Right forelimb (tissue), 1 donor: ENCODE results near the gene RAD51B.

Experiments
- DNase-seq: peaks from one replicate; pipeline ENCODE4 v3.0.0-alpha.2; 2018

RAD51B gene

GRCh38 chr14:68349900-68350629 lies 530.5 kb downstream of the RAD51B start:
- no peak for DNase-seq

- DNase-seq = no peak
Observed at GRCh38 chr14:68355415-68355814, 535.8 kb downstream of the RAD51B start.

GRCh38 chr14:68357777-68358176 lies 538.2 kb downstream of the RAD51B start:
- DNase-seq = no peak

- no peak for DNase-seq
Observed at GRCh38 chr14:68358500-68358899, 538.9 kb downstream of the RAD51B start.

- no peak for DNase-seq
Observed at GRCh38 chr14:68359022-68359836, 539.6 kb downstream of the RAD51B start.

DNA sequence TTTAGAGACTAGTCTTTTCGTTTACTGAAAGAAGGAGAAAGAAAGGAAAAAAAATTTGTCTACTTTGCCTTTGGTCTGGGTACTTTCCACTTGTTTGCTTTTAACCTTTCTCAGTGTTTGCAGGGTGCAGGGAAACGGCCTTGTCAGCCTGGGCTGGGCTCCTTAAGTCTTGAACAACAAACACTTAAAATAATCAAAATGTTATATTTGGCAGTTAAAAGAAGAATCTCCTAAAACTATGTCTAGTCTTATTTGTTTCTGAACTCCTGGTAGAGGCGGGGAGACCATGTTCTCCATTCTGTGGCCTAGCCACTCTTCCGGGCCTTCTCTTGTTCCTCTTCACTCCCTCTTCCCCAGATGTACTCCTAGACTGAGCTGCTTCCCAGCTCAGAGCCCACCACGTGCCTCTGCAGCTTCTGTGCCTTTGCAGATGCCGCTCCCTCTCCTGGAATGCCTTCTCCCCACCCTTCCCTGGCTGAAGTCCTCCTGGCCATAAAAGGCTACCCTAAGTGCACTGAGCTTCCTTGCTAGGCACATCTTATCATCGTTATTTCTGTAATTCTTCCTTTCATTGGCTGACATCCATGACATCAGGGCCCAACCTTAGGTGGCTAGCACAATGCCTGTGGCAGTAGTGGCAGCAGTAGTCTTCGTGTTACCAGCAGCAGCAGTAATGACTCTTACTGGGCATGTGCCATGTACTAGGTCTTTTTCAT lies 540.4 kb downstream of the RAD51B start:
- no peak for DNase-seq

- DNase-seq = no peak
Observed at GRCh38 chr14:68361231-68361630, 541.7 kb downstream of the RAD51B start.

GRCh38 chr14:68362846-68363245 lies 543.3 kb downstream of the RAD51B start:
- no peak for DNase-seq

GRCh38 chr14:68363466-68363842 lies 543.9 kb downstream of the RAD51B start:
- no peak for DNase-seq

DNA sequence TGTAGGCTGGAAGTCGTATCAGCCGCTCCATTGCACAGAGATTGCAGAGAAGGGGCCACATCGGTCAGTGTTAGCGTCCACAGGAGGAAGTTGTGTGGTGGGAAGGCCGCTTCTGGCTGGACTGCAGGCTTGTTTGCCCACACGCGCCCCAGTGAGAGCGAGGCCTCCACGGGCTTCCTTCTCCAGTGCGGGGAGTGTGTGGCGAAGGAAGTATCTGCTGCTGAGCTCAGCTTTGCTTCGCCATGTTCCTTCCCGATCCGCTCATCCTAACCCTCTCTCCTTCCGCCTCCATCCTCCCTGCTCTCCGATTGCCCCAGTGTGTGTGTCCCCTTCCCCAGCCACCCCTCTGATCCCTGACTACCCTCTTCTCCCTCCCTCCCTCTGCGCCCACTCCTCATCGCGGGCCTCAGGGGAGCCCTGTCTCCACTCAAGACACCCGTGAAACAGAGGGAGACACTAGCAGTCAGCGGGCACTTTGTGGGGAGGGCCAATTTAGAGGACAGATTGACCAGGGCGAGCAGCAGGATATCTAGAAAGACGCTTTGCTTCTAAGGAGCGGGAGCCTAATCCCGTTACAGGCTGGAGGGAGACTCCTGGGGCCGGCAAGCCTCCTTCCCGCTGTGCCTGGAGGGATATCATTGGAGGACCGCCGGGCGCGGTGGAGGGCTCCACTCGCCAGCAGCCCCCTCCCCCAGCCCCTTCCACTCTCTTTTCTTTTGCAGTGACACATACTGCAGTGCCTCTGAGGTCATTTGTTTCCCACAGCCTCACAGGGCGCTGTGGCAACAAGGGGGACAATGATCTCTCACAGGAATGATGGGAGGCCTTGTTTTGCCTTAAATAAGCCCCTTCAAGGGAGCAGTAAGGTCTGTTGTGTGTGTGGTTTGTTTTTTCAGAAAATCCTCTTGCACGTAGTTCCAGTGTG lies 544.5 kb downstream of the RAD51B start:
- DNase-seq = peak; percentile 75

DNA sequence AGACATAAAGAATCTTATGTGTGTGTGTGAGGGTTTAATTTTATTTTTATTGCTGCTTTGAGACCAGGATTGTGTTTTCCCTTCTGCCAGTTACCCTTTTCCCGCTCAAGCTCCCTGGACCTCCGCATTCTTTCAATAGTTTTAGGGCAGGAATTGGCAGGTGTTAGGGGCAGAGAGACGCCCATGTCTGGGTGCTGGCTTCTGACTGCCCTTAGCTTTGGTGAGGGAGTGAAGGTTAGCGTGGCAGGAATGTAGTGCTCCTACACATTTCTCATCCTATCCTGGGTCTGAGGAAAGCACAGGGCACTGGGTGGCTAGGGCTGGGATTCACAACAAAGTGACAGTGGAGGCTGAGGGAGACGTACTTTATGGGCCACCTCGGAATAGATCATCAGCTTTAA lies 545.2 kb downstream of the RAD51B start:
- no peak for DNase-seq

DNA sequence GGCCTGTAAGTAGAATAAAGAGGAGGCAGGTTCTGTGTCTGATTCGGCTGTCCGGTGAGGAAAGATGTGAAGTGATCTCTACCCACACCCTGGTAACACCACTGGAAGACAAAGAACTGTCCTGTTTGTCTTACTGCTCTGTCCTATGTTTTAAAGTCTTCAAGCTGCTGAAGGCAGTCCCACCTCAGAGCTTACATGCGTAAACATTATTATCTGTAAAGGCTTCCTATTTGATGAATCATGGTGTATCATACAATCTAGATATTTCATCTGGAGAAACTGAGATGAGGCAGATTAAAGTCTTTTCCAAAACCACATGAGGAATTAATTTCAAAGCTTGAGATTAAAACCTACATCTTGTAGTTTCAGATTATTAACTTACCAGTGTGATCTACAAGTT lies 545.6 kb downstream of the RAD51B start:
- DNase-seq = no peak

GRCh38 chr14:68366656-68367055 lies 547.1 kb downstream of the RAD51B start:
- DNase-seq = no peak

DNA sequence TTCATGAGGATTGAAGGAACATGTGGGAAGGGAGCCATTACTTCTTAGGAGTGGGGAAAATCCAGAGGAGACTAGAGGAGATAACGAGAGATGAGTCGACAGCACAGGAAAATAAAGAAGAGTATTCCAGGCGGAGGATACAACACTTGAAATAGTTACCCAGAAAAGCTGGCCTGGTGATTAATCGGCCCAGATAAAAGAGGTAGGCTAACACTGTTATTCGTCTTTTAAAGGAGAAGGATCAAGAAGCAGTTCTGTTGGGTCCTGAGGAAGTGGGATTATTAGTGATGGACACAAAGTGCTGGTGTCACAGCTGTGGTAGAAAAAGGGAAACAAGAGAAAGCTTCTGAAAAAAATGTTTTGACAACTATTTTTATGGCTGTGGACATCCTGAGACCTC lies 548.0 kb downstream of the RAD51B start:
- DNase-seq = no peak

DNA sequence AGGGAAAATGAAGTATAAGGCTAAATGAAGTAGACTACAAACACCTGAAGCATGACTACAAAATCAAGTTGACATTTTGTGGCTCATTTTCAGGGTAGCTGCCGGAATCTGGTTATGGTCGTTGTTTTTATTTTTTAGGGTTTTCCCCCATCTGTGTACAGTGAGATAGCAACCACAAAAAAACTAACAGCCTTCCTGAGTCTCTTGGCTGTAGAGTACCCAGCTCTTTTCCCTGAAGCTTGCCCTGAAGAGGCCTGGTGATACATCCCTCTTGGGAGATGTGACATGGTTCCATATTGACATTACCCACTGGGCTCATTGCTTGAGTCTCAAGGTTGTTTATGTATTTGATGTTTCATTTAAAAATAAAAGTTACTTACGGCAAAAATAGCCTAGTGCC lies 549.3 kb downstream of the RAD51B start:
- no peak for DNase-seq

DNA sequence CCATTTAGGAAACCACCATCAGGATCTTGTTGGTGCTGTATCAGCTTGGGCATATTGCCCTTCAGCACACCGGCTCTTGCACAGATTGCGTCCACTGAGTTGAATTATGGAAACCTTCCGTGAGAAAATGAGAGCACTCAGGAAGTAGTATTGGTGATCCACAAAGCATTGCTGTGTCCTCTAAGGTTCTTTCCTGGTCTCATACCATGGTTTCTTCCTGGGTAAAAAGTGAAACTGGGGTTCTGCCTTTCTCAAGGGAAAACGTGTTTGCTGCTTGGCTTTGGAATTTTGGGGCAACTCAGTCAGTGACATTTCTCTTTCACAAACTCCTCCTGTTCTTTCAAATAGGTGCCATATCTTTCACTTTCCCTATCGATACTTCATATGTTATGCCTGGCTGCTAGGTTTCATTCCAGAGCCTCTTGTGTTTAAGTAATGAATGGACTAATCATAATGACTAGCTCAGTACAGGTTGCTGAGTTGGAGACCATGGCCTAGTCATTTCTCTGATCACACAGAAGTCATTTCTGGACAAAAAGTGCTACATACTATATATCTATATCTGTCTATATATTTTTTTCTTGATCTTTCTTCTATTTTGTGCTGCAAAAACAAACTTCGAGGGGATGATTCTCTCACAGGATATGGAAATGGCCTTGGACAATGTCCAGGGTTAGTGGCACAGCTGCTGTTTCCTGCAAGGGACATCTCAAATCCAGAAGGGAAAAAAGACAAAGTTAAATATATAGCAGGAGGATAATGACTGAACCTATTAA lies 549.9 kb downstream of the RAD51B start:
- no peak for DNase-seq

GRCh38 chr14:68370057-68370360 lies 550.4 kb downstream of the RAD51B start:
- no peak for DNase-seq

DNA sequence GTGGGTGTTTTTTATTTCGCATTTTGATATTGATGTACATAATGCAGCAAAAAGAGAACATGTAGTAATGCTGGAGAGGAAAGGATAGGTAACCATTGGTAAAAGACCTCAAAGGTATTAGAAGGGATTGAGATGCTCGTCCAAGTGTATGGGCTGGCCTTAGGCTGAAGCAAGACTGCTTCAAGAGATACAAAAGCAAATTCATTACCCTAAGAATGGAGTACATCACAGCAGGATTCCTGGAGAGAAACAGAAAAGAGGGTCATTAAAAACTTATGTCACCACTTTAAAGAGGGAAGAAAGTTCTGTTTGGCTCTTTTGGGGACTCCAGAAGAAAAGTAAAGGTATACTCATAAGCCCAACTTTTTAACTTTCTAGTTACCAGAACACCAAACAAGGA lies 552.8 kb downstream of the RAD51B start:
- no peak for DNase-seq

- DNase-seq = no peak
Observed at GRCh38 chr14:68373124-68373646, 553.6 kb downstream of the RAD51B start.

DNA sequence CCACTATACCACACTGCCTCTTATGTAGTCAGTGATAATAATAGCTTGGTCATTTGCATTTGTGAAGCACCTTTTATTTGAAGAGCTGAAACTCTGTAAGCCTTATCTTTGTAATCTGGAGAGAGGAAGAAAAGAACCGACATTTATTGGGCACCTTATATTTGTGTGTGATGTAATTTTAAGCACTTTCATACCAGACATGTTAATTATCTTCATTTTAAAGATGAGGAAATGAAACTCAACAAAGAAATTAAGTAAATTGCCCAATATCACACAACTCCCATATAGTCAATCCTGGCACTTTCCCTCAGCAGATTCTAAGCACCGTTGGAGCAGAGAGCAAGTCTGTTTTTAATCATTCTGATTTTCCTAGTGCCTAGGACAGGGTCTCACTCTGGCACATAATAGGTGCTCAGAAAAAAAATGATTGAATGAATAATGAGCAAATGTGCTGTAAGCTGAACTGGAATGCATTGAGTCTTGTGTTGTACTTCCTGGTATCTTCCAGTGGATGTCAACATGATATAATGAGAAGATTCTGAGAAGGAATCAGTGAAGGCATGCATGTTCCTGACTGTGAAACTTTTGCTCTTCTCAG lies 554.4 kb downstream of the RAD51B start:
- DNase-seq = no peak

- no peak for DNase-seq
Observed at GRCh38 chr14:68374682-68375081, 555.1 kb downstream of the RAD51B start.
